ENCODE data around the gene ZNF215. TPM values are rescaled to one million over a fixed set of nuclear protein-coding genes. Genes with fewer than 3 reads are reported as not detected.

ZNF215 gene
- total RNA-seq, 1 experiment from 2014 or later, result 15.8 TPM

GRCh38 chr11:6892400-6892799 lies 33.8 kb upstream of the ZNF215 start, which contains the start of gene OR2D2:
OR2D2 (minus strand) TSS chr11:6892500; CDS start chr11:6892500, 0 bp downstream.
- ATAC-seq (no peak), DNase-seq (ENCODE audit: low spot score) (no peak)
- Mint-ChIP-seq H3K9me3 (peaks cover 12% of the 10 kb centered on the region), H3K27me3 (ENCODE audit: low read depth) (no peaks in the 10 kb centered on the region), H3K36me3 (no peaks in the 10 kb centered on the region), H3K27ac (no peak within 1 kb of the TSS), H3K4me1 (no peaks in the 10 kb centered on the region), H3K4me3 (no peak within 1 kb of the TSS)
- TF ChIP-seq ZNF425 (CRISPR knock-in tag; conservative IDR thresholded peaks at IDR 0.05) (no peak), GTF2I (CRISPR knock-in tag; conservative IDR thresholded peaks at IDR 0.05) (no peak), MAX (CRISPR knock-in tag; IDR thresholded peaks at IDR 0.05) (no peak)
- ChIA-PET CTCF (no interaction called here), POLR2A (no interaction called here)

GRCh38 chr11:6894097-6894496 lies 32.1 kb upstream of the ZNF215 start:
- no peak for DNase-seq (ENCODE audit: low spot score)
- TF ChIP-seq AFF4 (CRISPR knock-in tag; IDR thresholded peaks at IDR 0.05; ENCODE audit: borderline replicate concordance), result no peak
- no peak for TF ChIP-seq TEAD4 (CRISPR knock-in tag; IDR thresholded peaks at IDR 0.05)
- TF ChIP-seq ZNF671 (CRISPR knock-in tag; IDR thresholded peaks at IDR 0.05), result no peak
- ATAC-seq, result peak; percentile 80

GRCh38 chr11:6895010-6895409 lies 31.2 kb upstream of the ZNF215 start:
- DNase-seq (ENCODE audit: low spot score) (no peak), ATAC-seq (no peak)
- Mint-ChIP-seq H3K27ac (no peak overlapping the region), H3K27me3 (ENCODE audit: low read depth) (no peaks in the 10 kb centered on the region), H3K9me3 (no peaks in the 10 kb centered on the region), H3K4me1 (no peaks in the 10 kb centered on the region), H3K36me3 (no peaks in the 10 kb centered on the region), H3K4me3 (no peak overlapping the region)
- no peak for TF ChIP-seq NR3C1 (CRISPR knock-in tag; conservative IDR thresholded peaks at IDR 0.05; ENCODE audit: low read depth)
- TF ChIP-seq ZNF281 (CRISPR knock-in tag; IDR thresholded peaks at IDR 0.05), result no peak
- no peak for TF ChIP-seq HMGXB4 (CRISPR knock-in tag; IDR thresholded peaks at IDR 0.05)
- TF ChIP-seq ZNF121 (CRISPR knock-in tag; IDR thresholded peaks at IDR 0.05), result no peak
- no peak for TF ChIP-seq ESRRA (CRISPR knock-in tag; IDR thresholded peaks at IDR 0.05; ENCODE audit: borderline replicate concordance)
- TF ChIP-seq ZNF263 (CRISPR knock-in tag; IDR thresholded peaks at IDR 0.05; ENCODE audit: low read depth), result no peak
- CTCF ChIA-PET, result no interaction called here
- POLR2A ChIA-PET, result no interaction called here

More at GRCh38 chr11:6894097-6894496, 32.1 kb upstream of the ZNF215 start:
- CTCF ChIA-PET, result interaction anchor here (1.1 kb wide), 3 partner anchors 9 to 193 kb away, joined by 3 to 6 read pairs (median 4); no protein-coding TSS in a partner anchor
- POLR2A ChIA-PET, result no interaction called here
- no peak overlapping the region for H3K27ac Mint-ChIP-seq
- no peaks in the 10 kb centered on the region for H3K27me3 Mint-ChIP-seq (ENCODE audit: low read depth)
- H3K9me3 Mint-ChIP-seq, result peaks cover 2% of the 10 kb centered on the region; the same call in 1 of the 2 replicates
- no peaks in the 10 kb centered on the region for H3K4me1 Mint-ChIP-seq
- H3K36me3 Mint-ChIP-seq, result no peaks in the 10 kb centered on the region
- no peak overlapping the region for H3K4me3 Mint-ChIP-seq

Measured in WTC11 (cell line).